ENCODE results near the gene NUAK1. TPM values are rescaled to one million over a fixed set of nuclear protein-coding genes. Genes with fewer than 3 reads are reported as not detected.

The NUAK1 gene
- total and polyA plus RNA-seq, 2 experiments from 2014 or later, result 5.4 to 16.9 TPM

- H3K4me3 Mint-ChIP-seq, result no peak overlapping the region
- no peak for TF ChIP-seq EZH2 (IDR thresholded peaks at IDR 0.05; ENCODE audit: low read depth, unreplicated experiment)
- no peak for TF ChIP-seq POLR2AphosphoS5 (IDR thresholded peaks at IDR 0.05; ENCODE audit: low read depth)
- no peak for TF ChIP-seq NANOG (IDR thresholded peaks at IDR 0.05; ENCODE audit: borderline replicate concordance)
- no peak for TF ChIP-seq EZH2phosphoT487 (IDR thresholded peaks at IDR 0.05; ENCODE audit: unreplicated experiment)
- TF ChIP-seq ETS1 (IDR thresholded peaks at IDR 0.05), result no peak
- no peak for TF ChIP-seq ZNF331 (CRISPR knock-in tag; IDR thresholded peaks at IDR 0.05; ENCODE audit: low read depth)
- TF ChIP-seq ZNF462 (CRISPR knock-in tag; IDR thresholded peaks at IDR 0.05), result no peak
- no peak for TF ChIP-seq REST (IDR thresholded peaks at IDR 0.05; ENCODE audit: unreplicated experiment)
- TF ChIP-seq CTCF (conservative IDR thresholded peaks at IDR 0.05; ENCODE audit: low read depth in 2 of 2), result no peak
- TF ChIP-seq STAT1 (IDR thresholded peaks at IDR 0.05; ENCODE audit: unreplicated experiment), result no peak
- TF ChIP-seq JUNB (IDR thresholded peaks at IDR 0.05; ENCODE audit: unreplicated experiment), result no peak
- TF ChIP-seq CREB1 (CRISPR knock-in tag; IDR thresholded peaks at IDR 0.05; ENCODE audit: low read depth), result no peak
- TF ChIP-seq ZNF114 (CRISPR knock-in tag; IDR thresholded peaks at IDR 0.05), result no peak
- H3K36me3 Mint-ChIP-seq (ENCODE audit: low read depth), result peaks cover 2% of the 10 kb centered on the region; the same call in 2 of the 3 replicates
- H3K27ac ChIP-seq (ENCODE audit: low read depth), result 0 out of 2 replicates have a peak overlapping the region, but pooled peaks have one; percentile 21
- peak overlapping the region; percentile 1; the same call in 1 of the 2 replicates for H3K27ac Mint-ChIP-seq
- H3K36me3 ChIP-seq (ENCODE audit: insufficient read depth), result no peaks in the 10 kb centered on the region
- H3K4me1 Mint-ChIP-seq, result peaks cover 39% of the 10 kb centered on the region
- DNase-seq (ENCODE audit: low spot score), result no peak
- H3K4me2 ChIP-seq, result no peak overlapping the region
- no peaks in the 10 kb centered on the region for H3K27me3 ChIP-seq (ENCODE audit: insufficient read depth)
- H3K9me2 ChIP-seq (ENCODE audit: insufficient read depth), result no peaks in the 10 kb centered on the region
- H3F3A ChIP-seq (replicated peaks; ENCODE audit: low read depth), result no peaks in the 10 kb centered on the region; the same call in 1 of the 2 replicates
- peaks cover 2% of the 10 kb centered on the region for H3K27me3 Mint-ChIP-seq (ENCODE audit: insufficient read depth, low read depth, poor library complexity)
- H2AFZ ChIP-seq, result no peak overlapping the region
- H3K9me3 Mint-ChIP-seq, result no peaks in the 10 kb centered on the region
- peak; percentile 23; the same call in 2 of the 3 replicates for ATAC-seq
- no peak overlapping the region for H3K4me3 ChIP-seq
- H4K20me1 ChIP-seq (replicated peaks; ENCODE audit: insufficient read depth), result no peaks in the 10 kb centered on the region
- H3K79me2 ChIP-seq (replicated peaks; ENCODE audit: insufficient read depth), result peaks cover 30% of the 10 kb centered on the region
- H3K4me1 ChIP-seq (ENCODE audit: insufficient read depth), result peaks cover 35% of the 10 kb centered on the region
Measured at GRCh38 chr12:106145539-106146447, 7.0 kb upstream of the NUAK1 start.

Data from GM23338 (cell line).